GM13976 (cell line): ENCODE data around the gene CHRNA4.

ENCODE experiments used
- DNase-seq: peaks from one replicate; pipeline ENCODE4 v3.0.0; 2012; ENCODE audit warnings: low spot score
- CTCF ChIP-seq: IDR thresholded peaks from 2 replicates; pipeline ENCODE4 v1.5.1; 2012; ENCODE audit warnings: borderline replicate concordance, mild to moderate bottlenecking; ENCODE audit not compliant: insufficient read depth; ENCODE audit errors: extremely low read depth, missing control alignments, control extremely low read depth
- in situ Hi-C: fragments of 300-500 bp; cut with MboI; formaldehyde crosslinking; loops from one replicate; pipeline ENCODE4 v1.12.0; 2022; ENCODE audit warnings: low sequenced_read_pairs, mixed read lengths, inconsistent platforms; ENCODE audit not compliant: unreplicated experiment

CHRNA4 gene

DNA sequence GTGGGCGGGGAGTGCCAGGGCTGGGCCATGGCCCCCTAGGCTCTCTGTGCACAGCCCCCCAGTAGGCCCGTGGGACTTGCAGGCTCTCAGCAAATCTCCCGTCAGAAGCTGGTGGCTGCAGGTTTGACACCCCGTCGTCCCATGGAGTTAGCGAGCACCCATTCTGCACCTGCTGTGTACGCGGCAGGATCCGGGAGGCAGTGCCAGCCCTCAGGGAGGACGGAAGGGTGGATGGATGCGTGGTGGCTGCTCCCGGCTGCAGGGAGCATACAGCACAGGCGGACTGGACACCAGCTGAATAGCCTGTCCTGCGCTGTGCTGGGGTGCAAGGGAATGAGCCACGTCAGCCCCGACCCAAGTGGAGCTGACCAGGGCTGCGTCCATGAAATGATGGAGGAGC is 32.4 kb upstream of the CHRNA4 start:
- DNase-seq: no peak

DNA sequence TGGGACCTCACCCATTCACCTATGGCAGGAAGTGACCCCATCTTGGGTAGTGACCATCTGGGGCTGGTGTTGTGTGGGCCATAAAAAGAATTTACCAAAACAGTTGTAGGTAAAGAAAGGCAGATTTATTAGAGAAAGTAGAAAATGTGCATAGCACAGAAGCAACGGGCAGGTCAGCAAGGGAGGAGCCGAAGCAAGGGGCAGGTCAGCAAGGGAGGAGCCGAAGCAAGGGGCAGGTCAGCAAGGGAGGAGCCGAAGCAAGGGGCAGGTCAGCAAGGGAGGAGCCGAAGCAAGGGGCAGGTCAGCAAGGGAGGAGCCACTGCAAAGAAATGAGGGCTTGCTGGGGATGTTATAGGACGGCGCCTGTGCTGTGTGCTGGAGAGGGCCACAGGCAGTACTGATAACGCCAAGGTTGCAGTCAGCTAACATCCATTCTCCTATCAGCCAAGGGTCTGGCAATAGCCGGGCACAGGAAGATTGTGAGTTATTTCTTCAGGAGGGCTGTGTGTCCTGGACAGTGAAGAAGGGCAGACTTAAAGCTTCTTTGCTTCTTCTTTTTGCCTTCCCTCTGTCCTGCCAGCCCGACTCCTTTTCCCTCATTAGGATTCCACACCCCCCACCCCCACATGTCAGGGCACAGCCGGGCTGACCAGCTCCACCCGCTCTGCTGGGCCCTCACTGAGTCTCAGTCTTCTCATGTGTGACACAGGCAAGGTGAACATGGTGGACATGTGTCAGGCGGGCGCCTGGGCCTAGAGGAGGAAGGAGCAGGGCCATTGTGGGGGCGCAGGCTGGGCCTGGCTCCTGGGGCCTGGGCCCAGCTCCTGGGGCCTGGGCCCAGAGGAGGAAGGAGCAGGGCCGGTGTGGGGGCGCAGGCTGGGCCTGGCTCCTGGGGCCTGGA is 31.6 kb upstream of the CHRNA4 start:
- in situ Hi-C loops: no loop called here
- DNase-seq: no peak
- no peak for TF ChIP-seq CTCF

More for the DNA sequence above, 32.4 kb upstream of the CHRNA4 start:
- in situ Hi-C loops: no loop called here
- TF ChIP-seq CTCF: no peak

- TF ChIP-seq CTCF: no peak
- no peak for DNase-seq
- in situ Hi-C loops: no loop called here
Observed at GRCh38 chr20:63387917-63388316, 26.8 kb upstream of the CHRNA4 start.

DNA sequence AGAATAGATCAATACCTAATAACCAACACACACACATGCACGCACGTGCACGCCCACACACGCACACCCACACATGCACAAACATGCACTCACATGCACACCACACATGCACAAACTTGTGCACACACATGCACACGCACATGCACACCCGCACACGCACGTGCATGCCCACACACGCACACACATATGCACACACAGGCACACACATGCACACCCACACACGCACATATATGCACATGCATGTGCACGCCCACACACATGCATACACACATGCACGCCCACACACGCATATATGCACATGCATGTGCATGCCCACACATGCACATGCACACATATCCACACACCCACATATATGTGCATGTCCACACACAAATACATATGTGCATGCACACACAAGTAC is 26.2 kb upstream of the CHRNA4 start:
- in situ Hi-C loops: no loop called here
- no peak for DNase-seq
- no peak for TF ChIP-seq CTCF

GRCh38 chr20:63386491-63386890 is 25.3 kb upstream of the CHRNA4 start:
- in situ Hi-C loops: no loop called here
- no peak for TF ChIP-seq CTCF
- DNase-seq: no peak

GRCh38 chr20:63385819-63386218 is 24.7 kb upstream of the CHRNA4 start:
- in situ Hi-C loops: no loop called here
- no peak for TF ChIP-seq CTCF

More at GRCh38 chr20:63385819-63386218, 24.7 kb upstream of the CHRNA4 start:
- DNase-seq: no peak
